Measurements from ENCODE around the gene MCC. TPM values are rescaled to one million over a fixed set of nuclear protein-coding genes. Genes with fewer than 3 reads are reported as not detected.

Gene MCC
- total RNA-seq, 2 donors from 2014 or later: 164 to 187 TPM

GRCh38 chr5:113092683-113093082 is 395.6 kb downstream of the MCC start:
- no peak overlapping the region for H3K4me3 ChIP-seq (ENCODE audit: low read length)
- H3K4me1 ChIP-seq (ENCODE audit: control insufficient read depth, insufficient read depth, low read length): no peaks in the 10 kb centered on the region
- peaks cover 94% of the 10 kb centered on the region for H3K36me3 ChIP-seq (ENCODE audit: control insufficient read depth, insufficient read depth, low read length)
- Mint-ChIP-seq H3K27me3 (ENCODE audit: insufficient read depth) (no peaks in the 10 kb centered on the region), H3K27ac (no peak overlapping the region), H3K4me1 (peaks cover 8% of the 10 kb centered on the region), H3K4me3 (no peak overlapping the region), H3K36me3 (ENCODE audit: low read depth) (peaks cover 79% of the 10 kb centered on the region), H3K9me3 (no peaks in the 10 kb centered on the region)
- TF ChIP-seq, protein P1, sequence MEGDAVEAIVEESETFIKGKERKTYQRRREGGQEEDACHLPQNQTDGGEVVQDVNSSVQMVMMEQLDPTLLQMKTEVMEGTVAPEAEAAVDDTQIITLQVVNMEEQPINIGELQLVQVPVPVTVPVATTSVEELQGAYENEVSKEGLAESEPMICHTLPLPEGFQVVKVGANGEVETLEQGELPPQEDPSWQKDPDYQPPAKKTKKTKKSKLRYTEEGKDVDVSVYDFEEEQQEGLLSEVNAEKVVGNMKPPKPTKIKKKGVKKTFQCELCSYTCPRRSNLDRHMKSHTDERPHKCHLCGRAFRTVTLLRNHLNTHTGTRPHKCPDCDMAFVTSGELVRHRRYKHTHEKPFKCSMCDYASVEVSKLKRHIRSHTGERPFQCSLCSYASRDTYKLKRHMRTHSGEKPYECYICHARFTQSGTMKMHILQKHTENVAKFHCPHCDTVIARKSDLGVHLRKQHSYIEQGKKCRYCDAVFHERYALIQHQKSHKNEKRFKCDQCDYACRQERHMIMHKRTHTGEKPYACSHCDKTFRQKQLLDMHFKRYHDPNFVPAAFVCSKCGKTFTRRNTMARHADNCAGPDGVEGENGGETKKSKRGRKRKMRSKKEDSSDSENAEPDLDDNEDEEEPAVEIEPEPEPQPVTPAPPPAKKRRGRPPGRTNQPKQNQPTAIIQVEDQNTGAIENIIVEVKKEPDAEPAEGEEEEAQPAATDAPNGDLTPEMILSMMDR (conservative IDR thresholded peaks at IDR 0.05): no peak
- no peak overlapping the region for H3K27ac ChIP-seq (ENCODE audit: low read depth, low read length)
- H3K27me3 ChIP-seq (ENCODE audit: control insufficient read depth, insufficient read depth, low read length, poor library complexity, severe bottlenecking): no peaks in the 10 kb centered on the region
- no peaks in the 10 kb centered on the region for H3K9me3 ChIP-seq (ENCODE audit: control insufficient read depth, low read length)
- no peak overlapping the region for H3K9ac ChIP-seq (ENCODE audit: extremely low read depth, low read length, poor library complexity, severe bottlenecking)
- 67 to 73% methylated on average over 3 to 4 of the region's 4 CpGs for WGBS, 2 experiments (ENCODE audit: insufficient coverage in 1 of 2, insufficient read length in 1 of 2)
- no peak for DNase-seq

GRCh38 chr5:113091622-113092021 is 396.6 kb downstream of the MCC start:
- Mint-ChIP-seq H3K36me3 (ENCODE audit: low read depth) (peaks cover 79% of the 10 kb centered on the region), H3K4me3 (no peak overlapping the region), H3K9me3 (no peaks in the 10 kb centered on the region), H3K27me3 (ENCODE audit: insufficient read depth) (no peaks in the 10 kb centered on the region), H3K4me1 (peaks cover 8% of the 10 kb centered on the region), H3K27ac (peak overlapping the region; percentile 70)
- H3K9ac ChIP-seq (ENCODE audit: extremely low read depth, low read length, poor library complexity, severe bottlenecking): no peak overlapping the region
- no peak overlapping the region for H3K27ac ChIP-seq (ENCODE audit: low read depth, low read length)
- no peaks in the 10 kb centered on the region for H3K27me3 ChIP-seq (ENCODE audit: control insufficient read depth, insufficient read depth, low read length, poor library complexity, severe bottlenecking)
- no peak overlapping the region for H3K4me3 ChIP-seq (ENCODE audit: low read length)
- H3K36me3 ChIP-seq (ENCODE audit: control insufficient read depth, insufficient read depth, low read length): peaks cover 96% of the 10 kb centered on the region
- no peaks in the 10 kb centered on the region for H3K4me1 ChIP-seq (ENCODE audit: control insufficient read depth, insufficient read depth, low read length)
- no peak for DNase-seq
- no peaks in the 10 kb centered on the region for H3K9me3 ChIP-seq (ENCODE audit: control insufficient read depth, low read length)
- TF ChIP-seq, protein P1 (conservative IDR thresholded peaks at IDR 0.05): no peak
- WGBS, 2 experiments (ENCODE audit: insufficient coverage in 1 of 2, insufficient read length in 1 of 2): 86 to 100% methylated on average over 2 to 3 of the region's 3 CpGs

GRCh38 chr5:113090336-113091106 is 397.7 kb downstream of the MCC start:
- WGBS, 2 experiments (ENCODE audit: insufficient coverage in 1 of 2, insufficient read length in 1 of 2): 85 to 89% methylated on average over 5 to 11 of the region's 11 CpGs
- H3K9me3 Mint-ChIP-seq: no peaks in the 10 kb centered on the region
- no peak overlapping the region for H3K4me3 Mint-ChIP-seq
- Histone ChIP-seq H3K4me1 (ENCODE audit: control insufficient read depth, insufficient read depth, low read length) (no peaks in the 10 kb centered on the region), H3K36me3 (ENCODE audit: control insufficient read depth, insufficient read depth, low read length) (peaks cover 97% of the 10 kb centered on the region), H3K9ac (ENCODE audit: extremely low read depth, low read length, poor library complexity, severe bottlenecking) (no peak overlapping the region), H3K9me3 (ENCODE audit: control insufficient read depth, low read length) (no peaks in the 10 kb centered on the region), H3K27ac (ENCODE audit: low read depth, low read length) (peak overlapping the region; percentile 43), H3K4me3 (ENCODE audit: low read length) (no peak overlapping the region), H3K27me3 (ENCODE audit: control insufficient read depth, insufficient read depth, low read length, poor library complexity, severe bottlenecking) (no peaks in the 10 kb centered on the region)
- TF ChIP-seq, protein P1 (conservative IDR thresholded peaks at IDR 0.05): no peak
- no peaks in the 10 kb centered on the region for H3K27me3 Mint-ChIP-seq (ENCODE audit: insufficient read depth)
- H3K4me1 Mint-ChIP-seq: peaks cover 8% of the 10 kb centered on the region
- DNase-seq: peak; percentile 49
- peak overlapping the region; percentile 70 for H3K27ac Mint-ChIP-seq
- H3K36me3 Mint-ChIP-seq (ENCODE audit: low read depth): peaks cover 79% of the 10 kb centered on the region
